GM23248 (cell line): ENCODE data around the gene APBB1IP.

Source experiments
- EZH2 ChIP-seq: fragments of 200-600 bp; sonication (generic); IDR thresholded peaks from 2 replicates; pipeline ENCODE4 v1.6.1; 2018; ENCODE audit warnings: antibody characterized with exemption, mild to moderate bottlenecking; ENCODE audit not compliant: insufficient read depth, poor library complexity, severe bottlenecking
- EZH2phosphoT487 ChIP-seq: fragments of 200-600 bp; sonication (generic); IDR thresholded peaks from 2 replicates; pipeline ENCODE4 v1.6.1; 2018; ENCODE audit warnings: antibody characterized with exemption, moderate library complexity, mild to moderate bottlenecking, low read depth; ENCODE audit not compliant: insufficient read depth

- TF ChIP-seq EZH2 (no peak), EZH2phosphoT487 (no peak)
These were observed 49.1 kb downstream of the APBB1IP start for GRCh38 chr10:26486990-26487850.
